ENCODE results near the gene NEGR1.

Gene NEGR1

DNA sequence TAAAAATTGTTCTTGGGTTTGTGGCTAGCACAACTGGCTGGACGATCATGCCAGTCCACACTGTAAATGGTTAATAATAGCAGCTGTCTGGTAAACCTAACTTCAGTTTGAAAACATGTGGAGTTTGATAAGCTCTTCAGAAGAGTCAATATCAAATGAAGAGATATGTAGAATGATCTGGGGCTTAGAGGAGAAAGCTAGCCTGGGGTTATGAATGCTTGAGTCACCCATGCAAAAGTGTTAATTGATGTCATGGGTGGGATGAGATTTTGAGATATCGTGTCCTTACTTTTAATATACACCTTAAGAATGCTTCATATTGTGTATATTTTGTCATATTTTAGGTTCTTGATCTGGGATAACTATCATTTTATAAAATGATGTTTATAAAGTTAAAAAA lies 646.8 kb downstream of the NEGR1 start:
- Histone ChIP-seq H3K27me3 (ENCODE audit: insufficient read depth, low read length, poor library complexity, severe bottlenecking) (no peaks in the 10 kb centered on the region), H3K36me3 (ENCODE audit: insufficient read depth, low read length) (no peaks in the 10 kb centered on the region), H2AFZ (ENCODE audit: low read length) (no peak overlapping the region), H3K79me2 (ENCODE audit: insufficient read depth, low read length) (no peaks in the 10 kb centered on the region), H3K4me3 (ENCODE audit: low read length, poor library complexity, severe bottlenecking) (no peak overlapping the region), H3K9me2 (replicated peaks; ENCODE audit: low read depth, low read length) (no peaks in the 10 kb centered on the region), H3K9me3 (ENCODE audit: insufficient read depth, low read depth, low read length) (no peaks in the 10 kb centered on the region), H3K4me1 (ENCODE audit: insufficient read depth, low read length, poor library complexity, severe bottlenecking) (no peaks in the 10 kb centered on the region), H3K9ac (ENCODE audit: low read depth, low read length, poor library complexity, severe bottlenecking) (no peak overlapping the region), H4K20me1 (ENCODE audit: insufficient read depth, low read length, poor library complexity, severe bottlenecking) (no peaks in the 10 kb centered on the region), H3K4me2 (ENCODE audit: low read depth, low read length, poor library complexity, severe bottlenecking) (no peak overlapping the region), H3F3A (ENCODE audit: low read depth) (no peaks in the 10 kb centered on the region)
- no peak for TF ChIP-seq EZH2phosphoT487 (IDR thresholded peaks at IDR 0.05; ENCODE audit: borderline replicate concordance)
- TF ChIP-seq CTCF (conservative IDR thresholded peaks at IDR 0.05; ENCODE audit: low read length): no peak

GRCh38 chr1:71634159-71634558 lies 648.2 kb downstream of the NEGR1 start:
- no peak overlapping the region for H3K4me2 ChIP-seq (ENCODE audit: low read depth, low read length, poor library complexity, severe bottlenecking)
- H3K27me3 ChIP-seq (ENCODE audit: insufficient read depth, low read length, poor library complexity, severe bottlenecking): no peaks in the 10 kb centered on the region
- H2AFZ ChIP-seq (ENCODE audit: low read length): no peak overlapping the region
- no peaks in the 10 kb centered on the region for H4K20me1 ChIP-seq (ENCODE audit: insufficient read depth, low read length, poor library complexity, severe bottlenecking)
- H3K9me3 ChIP-seq (ENCODE audit: insufficient read depth, low read depth, low read length): no peaks in the 10 kb centered on the region
- no peaks in the 10 kb centered on the region for H3K4me1 ChIP-seq (ENCODE audit: insufficient read depth, low read length, poor library complexity, severe bottlenecking)
- no peaks in the 10 kb centered on the region for H3K79me2 ChIP-seq (ENCODE audit: insufficient read depth, low read length)
- H3K9me2 ChIP-seq (replicated peaks; ENCODE audit: low read depth, low read length): no peaks in the 10 kb centered on the region
- no peak overlapping the region for H3K9ac ChIP-seq (ENCODE audit: low read depth, low read length, poor library complexity, severe bottlenecking)
- no peaks in the 10 kb centered on the region for H3K36me3 ChIP-seq (ENCODE audit: insufficient read depth, low read length)
- no peak overlapping the region for H3K4me3 ChIP-seq (ENCODE audit: low read length, poor library complexity, severe bottlenecking)
- no peaks in the 10 kb centered on the region for H3F3A ChIP-seq (ENCODE audit: low read depth)
- TF ChIP-seq EZH2phosphoT487 (IDR thresholded peaks at IDR 0.05; ENCODE audit: borderline replicate concordance) (no peak), CTCF (conservative IDR thresholded peaks at IDR 0.05; ENCODE audit: low read length) (no peak)

DNA sequence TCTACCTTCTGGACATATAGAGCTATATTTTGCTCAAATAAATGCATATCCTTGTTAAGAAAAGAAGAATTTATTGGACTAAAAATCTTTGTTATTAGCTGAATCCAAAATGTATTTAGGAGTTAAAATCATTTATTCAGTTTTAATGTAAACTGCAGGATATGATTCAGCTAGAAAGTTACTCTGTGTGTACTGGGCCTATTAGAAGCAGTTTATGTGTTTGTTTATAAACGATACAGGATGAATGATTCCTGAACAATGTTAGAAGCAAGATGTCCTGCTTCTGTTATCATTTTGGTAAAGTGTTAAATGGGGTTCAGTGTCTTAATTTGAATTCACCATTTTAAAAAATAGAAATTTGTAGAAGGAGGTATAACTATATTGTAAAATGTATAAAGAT lies 652.3 kb downstream of the NEGR1 start:
- no peaks in the 10 kb centered on the region for H3K36me3 ChIP-seq (ENCODE audit: insufficient read depth, low read length)
- H3F3A ChIP-seq (ENCODE audit: low read depth): no peaks in the 10 kb centered on the region
- no peak overlapping the region for H2AFZ ChIP-seq (ENCODE audit: low read length)
- H3K4me1 ChIP-seq (ENCODE audit: insufficient read depth, low read length, poor library complexity, severe bottlenecking): no peaks in the 10 kb centered on the region
- TF ChIP-seq EZH2phosphoT487 (IDR thresholded peaks at IDR 0.05; ENCODE audit: borderline replicate concordance) (no peak), CTCF (conservative IDR thresholded peaks at IDR 0.05; ENCODE audit: low read length) (no peak)
- no peaks in the 10 kb centered on the region for H4K20me1 ChIP-seq (ENCODE audit: insufficient read depth, low read length, poor library complexity, severe bottlenecking)
- H3K79me2 ChIP-seq (ENCODE audit: insufficient read depth, low read length): no peaks in the 10 kb centered on the region
- no peak overlapping the region for H3K4me3 ChIP-seq (ENCODE audit: low read length, poor library complexity, severe bottlenecking)
- no peak overlapping the region for H3K4me2 ChIP-seq (ENCODE audit: low read depth, low read length, poor library complexity, severe bottlenecking)
- no peaks in the 10 kb centered on the region for H3K9me3 ChIP-seq (ENCODE audit: insufficient read depth, low read depth, low read length)
- H3K9ac ChIP-seq (ENCODE audit: low read depth, low read length, poor library complexity, severe bottlenecking): no peak overlapping the region
- no peaks in the 10 kb centered on the region for H3K27me3 ChIP-seq (ENCODE audit: insufficient read depth, low read length, poor library complexity, severe bottlenecking)
- H3K9me2 ChIP-seq (replicated peaks; ENCODE audit: low read depth, low read length): no peaks in the 10 kb centered on the region

Data from Loucy (cell line).